Kidney (tissue), 22 donors: Measurements from ENCODE around the gene NKG7. TPM values are rescaled to one million over a fixed set of nuclear protein-coding genes. Genes with fewer than 3 reads are reported as not detected.
"Not testable (repeated sequence)": the region's sequence is repeated elsewhere in the genome, so short reads cannot be mapped to it uniquely, and the experiment has no call there.

ENCODE experiments used
- DNase-seq, 5 donors: peaks; one replicate each; pipeline ENCODE4 v3.0.0-alpha.2; 2013 to 2020
- FAIRE-seq: peaks from 2 replicates; lab custom pipeline; 2012; peaks lifted over from hg19 to GRCh38; lab: Jason Lieb, UNC
- H3K27ac ChIP-seq, 2 donors: one replicate each; pipeline ENCODE4 v1.7.0; 2013; ENCODE audit warnings: low read depth in 2 of 2, low read length in 2 of 2, inconsistent platforms in 1 of 2
- H3K27me3 ChIP-seq: one replicate; pipeline ENCODE4 v1.7.1; 2013; ENCODE audit warnings: low read length, inconsistent platforms; ENCODE audit not compliant: control insufficient read depth, insufficient read depth
- H3K36me3 ChIP-seq, 3 donors: one replicate each; pipeline versions ENCODE4 v1.7.0 to v1.7.1; 2013; ENCODE audit warnings: low read length in 3 of 3, control low read depth in 1 of 3, inconsistent platforms in 1 of 3; ENCODE audit not compliant: insufficient read depth in 3 of 3, control insufficient read depth in 2 of 3
- H3K4me1 ChIP-seq, 3 donors: one replicate each; pipeline versions ENCODE4 v1.7.0 to v1.7.1; 2013; ENCODE audit warnings: low read length in 3 of 3, inconsistent platforms in 1 of 3, low read depth in 1 of 3; ENCODE audit not compliant: control insufficient read depth in 2 of 3, insufficient read depth in 2 of 3
- H3K4me3 ChIP-seq, 3 donors: one replicate each; pipeline versions ENCODE4 v1.7.0 to v1.8.1; 2013; ENCODE audit warnings: low read length in 3 of 3, control low read depth in 1 of 3, inconsistent platforms in 1 of 3
- H3K9ac ChIP-seq, 3 donors: one replicate each; pipeline versions ENCODE4 v1.7.0 to v1.7.1; 2013; ENCODE audit warnings: low read length in 3 of 3, control low read depth in 1 of 3, inconsistent platforms in 1 of 3
- H3K9me3 ChIP-seq, 3 donors: one replicate each; pipeline versions ENCODE4 v1.7.0 to v1.7.1; 2013; ENCODE audit warnings: low read length in 3 of 3, control low read depth in 1 of 3, inconsistent platforms in 1 of 3; ENCODE audit not compliant: control insufficient read depth in 2 of 3, insufficient read depth in 1 of 3
- intact Hi-C: fragments of 100-400 bp; cut with DNase I; formaldehyde crosslinking; loops from one replicate; pipeline ENCODE4 v1.11.1; 2022
- long read RNA-seq, 10 donors: library from polyadenylated mRNA in 1 of 10; unstranded in 1 of 10; transcript quantifications; one replicate each; pipeline ENCODE4 v2.0.0 and lab custom pipeline, GENCODE V29; 2021 to 2026
- polyA plus RNA-seq: library from polyadenylated mRNA; stranded (reverse); fragments of 350-450 nt; fragmentation: Illumina TruSeq; extraction: RNeasy Lipid Tissue Mini Kit (QIAGEN cat#74804); gene quantifications from one replicate; pipeline ENCODE4 v1.2.3, GENCODE V29; 2014; ENCODE audit warnings: low read depth, low replicate concordance; ENCODE audit not compliant: insufficient read depth
- total RNA-seq: library from RNA; stranded (reverse); fragmentation: NEBNext Ultra II Directional; extraction: Animal tissue kit (Norgen Biotek cat#: 25700); gene quantifications from one replicate; pipeline ENCODE4 v1.2.1, GENCODE V29; 2021
- TF ChIP-seq, protein P1 (sequence below): IDR thresholded peaks from 3 replicates; pipeline ENCODE4 v1.5.1; 2012; ENCODE audit warnings: mild to moderate bottlenecking, moderate library complexity, borderline replicate concordance; ENCODE audit not compliant: insufficient read depth; ENCODE audit errors: extremely low read depth
- donor health status: control.
- donor health status: control.
- donor health status: control.
- donor health status: control.
- donor health status: control.
- donor health status: DM: yes; HTN: yes; CAD: no.
- donor health status: Normal renal cell carcinoma (clear cell type).

NKG7 gene
- total RNA-seq (7.9 TPM), polyA plus RNA-seq (3.5 TPM)
- long read RNA-seq, donor 1: 0 reads
- long read RNA-seq, donor 2: 0 reads
- long read RNA-seq, donor 3, partial matches to known transcripts: 0 of 2 reads
- long read RNA-seq, donor 3, other reads (novel, unspliced or antisense): 0 of 2 reads
- long read RNA-seq, donor 4: 0 reads
- long read RNA-seq, donor 5, partial matches to known transcripts: 0 of 1 reads
- long read RNA-seq, donor 5, other reads (novel, unspliced or antisense): 0 of 1 reads
- long read RNA-seq, donor 6: 0 reads
- long read RNA-seq, donor 7, partial matches to known transcripts: 0 of 2 reads
- long read RNA-seq, donor 7, other reads (novel, unspliced or antisense): 0 of 2 reads
- long read RNA-seq, donor 8, transcript NKG7-201 (4 exons, 843 nt): major isoform, 7 of 7 reads
- long read RNA-seq, donor 8, partial matches to known transcripts: 0 of 7 reads
- long read RNA-seq, donor 8, other reads (novel, unspliced or antisense): 0 of 7 reads
- long read RNA-seq, donor 9: 0 reads
- long read RNA-seq, donor 10: 0 reads

DNA sequence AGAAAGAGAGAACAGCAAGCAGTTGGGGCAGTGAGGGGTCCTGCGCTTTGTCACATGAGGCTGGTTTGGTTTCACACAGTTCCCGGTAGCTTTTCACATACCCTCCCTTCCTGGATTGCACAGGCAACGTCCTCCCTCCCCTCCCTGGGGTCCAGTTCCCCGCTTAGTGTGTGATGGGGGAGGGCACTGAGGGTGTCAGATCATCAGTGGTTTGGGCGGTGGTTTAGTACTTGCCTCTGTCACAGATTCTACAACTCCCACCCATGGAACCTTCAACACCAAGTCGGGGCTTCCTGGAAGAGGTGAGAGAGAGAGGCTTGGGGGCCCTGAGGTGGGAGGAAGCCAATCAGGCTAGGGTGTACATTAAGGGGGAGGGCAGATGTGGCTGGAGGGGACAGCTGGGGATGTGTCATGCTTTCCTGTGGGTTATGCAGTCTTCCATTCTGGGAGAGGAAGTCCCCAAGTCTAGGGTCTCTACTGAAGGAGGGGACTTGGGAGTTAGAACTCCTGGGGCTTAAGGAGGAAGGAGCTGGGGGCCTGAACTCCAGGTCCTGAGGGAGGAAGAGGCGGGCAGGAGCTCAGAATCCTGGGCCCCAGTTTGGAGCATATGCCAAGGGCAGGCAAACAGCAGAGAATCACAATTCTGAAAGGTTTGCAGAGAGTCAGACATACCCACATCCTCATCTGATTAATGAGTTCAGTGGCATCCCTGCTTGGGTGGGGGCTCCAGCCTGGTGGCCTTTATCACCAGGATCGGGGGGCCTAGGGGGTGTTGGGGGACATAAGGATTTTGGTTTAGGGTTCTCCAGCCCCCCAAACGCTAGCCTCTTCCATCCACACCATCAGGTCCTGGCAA, at the start of gene NKG7:
NKG7 (minus strand) TSS at position 6 of the 856 bp plus-strand sequence. CDS start 119 bp downstream, outside the sequence.
- Histone ChIP-seq H3K27me3 (no peaks in the 10 kb centered on the region), H3K27ac (no peak within 1 kb of the TSS), H3K4me3 (no peak within 1 kb of the TSS), H3K9me3 (no peaks in the 10 kb centered on the region), H3K36me3 (no peaks in the 10 kb centered on the region), H3K4me1 (no peaks in the 10 kb centered on the region), H3K9ac (no peak within 1 kb of the TSS)
- FAIRE-seq: no peak
- TF ChIP-seq, protein P1, sequence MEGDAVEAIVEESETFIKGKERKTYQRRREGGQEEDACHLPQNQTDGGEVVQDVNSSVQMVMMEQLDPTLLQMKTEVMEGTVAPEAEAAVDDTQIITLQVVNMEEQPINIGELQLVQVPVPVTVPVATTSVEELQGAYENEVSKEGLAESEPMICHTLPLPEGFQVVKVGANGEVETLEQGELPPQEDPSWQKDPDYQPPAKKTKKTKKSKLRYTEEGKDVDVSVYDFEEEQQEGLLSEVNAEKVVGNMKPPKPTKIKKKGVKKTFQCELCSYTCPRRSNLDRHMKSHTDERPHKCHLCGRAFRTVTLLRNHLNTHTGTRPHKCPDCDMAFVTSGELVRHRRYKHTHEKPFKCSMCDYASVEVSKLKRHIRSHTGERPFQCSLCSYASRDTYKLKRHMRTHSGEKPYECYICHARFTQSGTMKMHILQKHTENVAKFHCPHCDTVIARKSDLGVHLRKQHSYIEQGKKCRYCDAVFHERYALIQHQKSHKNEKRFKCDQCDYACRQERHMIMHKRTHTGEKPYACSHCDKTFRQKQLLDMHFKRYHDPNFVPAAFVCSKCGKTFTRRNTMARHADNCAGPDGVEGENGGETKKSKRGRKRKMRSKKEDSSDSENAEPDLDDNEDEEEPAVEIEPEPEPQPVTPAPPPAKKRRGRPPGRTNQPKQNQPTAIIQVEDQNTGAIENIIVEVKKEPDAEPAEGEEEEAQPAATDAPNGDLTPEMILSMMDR: no peak
- DNase-seq: peak in 2 of 5 donors; percentile 20 to 48
- intact Hi-C loops: no loop called here

DNA sequence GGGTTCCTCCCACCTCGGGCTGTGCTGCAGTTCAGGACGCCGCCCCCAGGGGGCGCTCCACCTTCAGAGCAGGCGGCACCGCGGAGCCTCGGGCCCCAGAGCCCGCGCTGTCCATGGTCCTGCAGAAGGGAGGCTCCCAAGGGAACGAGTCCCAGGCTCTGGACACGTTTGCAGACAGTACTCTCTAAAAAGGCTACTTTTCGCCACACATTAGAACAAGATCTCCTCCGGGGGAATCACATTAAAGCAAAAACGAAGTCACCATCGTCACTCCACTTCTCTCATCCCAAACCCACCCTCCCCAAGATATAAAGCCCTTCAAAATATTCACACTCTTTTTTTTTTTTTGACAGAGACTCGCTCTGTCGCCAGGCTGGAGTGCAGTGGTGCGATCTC, 49.6 kb upstream of the NKG7 start:
- H3K36me3 ChIP-seq: no peaks in the 10 kb centered on the region
- intact Hi-C loops: no loop called here
- FAIRE-seq (no peak), DNase-seq (peak; percentile 90 to 93 (median 91))
- no peaks in the 10 kb centered on the region for H3K9me3 ChIP-seq
- no peaks in the 10 kb centered on the region for H3K27me3 ChIP-seq
- TF ChIP-seq, protein P1: peak; percentile 87
- no peak overlapping the region for H3K4me3 ChIP-seq
- no peak overlapping the region for H3K9ac ChIP-seq
- H3K27ac ChIP-seq: no peak overlapping the region
- H3K4me1 ChIP-seq: no peaks in the 10 kb centered on the region

- Histone ChIP-seq H3K27me3 (no peaks in the 10 kb centered on the region), H3K4me3 (no peak overlapping the region), H3K9ac (no peak overlapping the region), H3K9me3 (no peaks in the 10 kb centered on the region), H3K27ac (no peak overlapping the region), H3K4me1 (no peaks in the 10 kb centered on the region), H3K36me3 (no peaks in the 10 kb centered on the region)
- TF ChIP-seq, protein P1: no peak
- intact Hi-C loops: no loop called here
- DNase-seq (no peak), FAIRE-seq (no peak)
These were observed 49.0 kb upstream of the NKG7 start for GRCh38 chr19:51421229-51422052.

DNA sequence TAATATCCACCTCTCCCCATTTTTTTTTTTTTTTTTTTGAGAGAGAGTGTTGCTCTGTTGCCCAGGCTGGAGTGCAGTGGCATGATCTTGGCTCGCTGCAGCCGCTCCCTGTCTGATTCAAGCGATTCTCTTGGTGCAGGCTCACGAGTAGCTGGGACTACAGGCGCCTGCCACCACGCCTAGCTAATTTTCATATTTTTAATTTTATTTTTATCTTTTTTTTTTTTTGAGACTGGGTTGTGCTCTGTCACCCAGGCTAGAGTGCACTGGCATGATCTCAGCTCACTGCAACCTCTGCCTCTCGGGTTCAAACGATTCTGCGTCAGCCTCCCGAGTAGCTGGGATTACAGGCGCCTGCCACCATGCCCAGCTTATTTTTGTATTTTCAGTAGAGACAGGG, 48.1 kb upstream of the NKG7 start:
- H3K9me3 ChIP-seq, H3K4me3 ChIP-seq, FAIRE-seq, H3K9ac ChIP-seq, intact Hi-C loops, DNase-seq, H3K27ac ChIP-seq, H3K36me3 ChIP-seq, H3K4me1 ChIP-seq, H3K27me3 ChIP-seq: not testable (repeated sequence)
